ENCODE results near the gene AFF3. TPM values are rescaled to one million over a fixed set of nuclear protein-coding genes. Genes with fewer than 3 reads are reported as not detected.

Gene AFF3
- total RNA-seq, 1 donor from 2014 or later: 5.7 TPM

DNA sequence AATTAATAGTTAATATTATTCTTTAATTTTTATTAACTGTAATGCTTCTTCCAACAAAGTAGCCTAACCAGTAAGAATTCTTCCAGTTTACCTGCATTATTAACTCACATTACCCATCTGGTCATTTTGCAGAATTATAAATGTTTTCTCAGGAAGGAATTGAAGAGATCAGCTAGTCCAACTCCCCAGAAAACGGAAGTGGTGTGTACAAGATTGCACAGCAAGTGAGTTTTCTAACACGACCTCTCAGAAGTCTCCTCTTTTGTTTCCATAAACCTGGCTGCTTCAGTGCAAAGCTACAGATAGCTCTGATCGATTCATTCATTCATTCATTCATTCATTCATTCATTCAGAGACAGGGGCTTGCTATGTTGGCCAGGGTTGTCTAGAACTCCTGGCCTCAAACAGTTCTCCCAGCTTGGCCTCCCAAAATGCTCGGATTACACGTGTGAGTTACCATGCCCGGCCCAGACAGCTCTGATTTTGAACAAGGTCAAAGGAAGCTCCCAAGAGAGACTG is 523.8 kb downstream of the AFF3 start:
- H3K27me3 Mint-ChIP-seq: no peaks in the 10 kb centered on the region
- no peak for DNase-seq
- intact Hi-C loops (cut with micrococcal nuclease): no loop called here
- no peak overlapping the region for H3K27ac Mint-ChIP-seq
- no peaks in the 10 kb centered on the region for H3K9me3 Mint-ChIP-seq
- H3K4me3 Mint-ChIP-seq: no peak overlapping the region
- peaks cover 2% of the 10 kb centered on the region for H3K4me1 Mint-ChIP-seq
- no peaks in the 10 kb centered on the region for H3K36me3 Mint-ChIP-seq (ENCODE audit: low read depth)

DNA sequence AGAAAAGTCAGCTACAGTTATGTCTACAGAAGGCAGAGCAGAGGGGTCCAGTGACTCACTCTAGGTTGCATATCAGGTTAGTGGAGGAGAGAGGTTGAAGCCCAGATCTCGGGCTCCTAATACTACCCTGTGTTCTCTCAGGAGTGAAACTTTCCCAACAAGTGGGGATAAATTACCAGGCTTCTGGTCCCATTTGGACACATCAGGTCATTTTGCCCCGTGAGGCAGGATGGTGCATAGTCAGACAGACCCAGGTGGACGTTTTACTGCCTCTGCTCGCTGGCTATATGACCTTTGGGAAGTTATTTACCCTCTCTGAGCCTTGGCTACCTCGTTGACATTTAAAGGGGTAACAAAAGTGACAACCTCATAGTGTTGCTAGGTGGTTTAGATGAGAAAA is 524.6 kb downstream of the AFF3 start:
- H3K4me1 Mint-ChIP-seq: peaks cover 2% of the 10 kb centered on the region
- H3K27ac Mint-ChIP-seq: no peak overlapping the region
- H3K9me3 Mint-ChIP-seq: no peaks in the 10 kb centered on the region
- intact Hi-C loops (cut with micrococcal nuclease): no loop called here
- DNase-seq: no peak
- H3K36me3 Mint-ChIP-seq (ENCODE audit: low read depth): no peaks in the 10 kb centered on the region
- no peak overlapping the region for H3K4me3 Mint-ChIP-seq
- no peaks in the 10 kb centered on the region for H3K27me3 Mint-ChIP-seq

GRCh38 chr2:99615247-99615771 is 527.1 kb downstream of the AFF3 start:
- peaks cover 2% of the 10 kb centered on the region for H3K4me1 Mint-ChIP-seq
- no peak for DNase-seq
- H3K27me3 Mint-ChIP-seq: no peaks in the 10 kb centered on the region
- intact Hi-C loops (cut with micrococcal nuclease): no loop called here
- no peaks in the 10 kb centered on the region for H3K36me3 Mint-ChIP-seq (ENCODE audit: low read depth)
- no peaks in the 10 kb centered on the region for H3K9me3 Mint-ChIP-seq
- H3K4me3 Mint-ChIP-seq: no peak overlapping the region
- no peak overlapping the region for H3K27ac Mint-ChIP-seq

DNA sequence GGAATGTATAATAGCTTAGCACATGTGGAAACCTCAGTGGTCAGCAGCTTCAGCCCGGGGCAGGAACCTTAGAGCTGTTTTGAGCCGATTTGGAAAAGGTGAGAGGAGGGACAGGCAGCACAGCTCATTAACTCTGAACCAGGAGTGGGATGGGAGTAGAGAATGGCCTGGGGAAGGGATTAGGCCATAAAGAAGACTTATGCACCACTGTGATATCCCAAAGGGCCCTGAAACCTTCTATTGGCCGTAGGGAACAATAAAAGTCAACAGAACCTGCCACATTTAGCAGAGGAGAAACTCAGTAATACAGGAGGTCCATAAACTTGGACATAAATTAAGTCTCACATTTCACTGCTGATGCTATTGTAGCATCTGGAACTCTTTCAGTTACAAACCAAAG is 528.4 kb downstream of the AFF3 start:
- H3K27ac Mint-ChIP-seq: no peak overlapping the region
- no peaks in the 10 kb centered on the region for H3K9me3 Mint-ChIP-seq
- H3K4me3 Mint-ChIP-seq: no peak overlapping the region
- H3K36me3 Mint-ChIP-seq (ENCODE audit: low read depth): no peaks in the 10 kb centered on the region
- no peaks in the 10 kb centered on the region for H3K27me3 Mint-ChIP-seq
- no peak for DNase-seq
- peaks cover 2% of the 10 kb centered on the region for H3K4me1 Mint-ChIP-seq
- intact Hi-C loops (cut with micrococcal nuclease): no loop called here

- Mint-ChIP-seq H3K4me3 (no peak overlapping the region), H3K27ac (no peak overlapping the region), H3K36me3 (ENCODE audit: low read depth) (no peaks in the 10 kb centered on the region), H3K4me1 (no peaks in the 10 kb centered on the region), H3K27me3 (no peaks in the 10 kb centered on the region), H3K9me3 (no peaks in the 10 kb centered on the region)
- intact Hi-C loops (cut with micrococcal nuclease): no loop called here
- no peak for DNase-seq
Observed at GRCh38 chr2:99611786-99612185, 530.6 kb downstream of the AFF3 start.

DNA sequence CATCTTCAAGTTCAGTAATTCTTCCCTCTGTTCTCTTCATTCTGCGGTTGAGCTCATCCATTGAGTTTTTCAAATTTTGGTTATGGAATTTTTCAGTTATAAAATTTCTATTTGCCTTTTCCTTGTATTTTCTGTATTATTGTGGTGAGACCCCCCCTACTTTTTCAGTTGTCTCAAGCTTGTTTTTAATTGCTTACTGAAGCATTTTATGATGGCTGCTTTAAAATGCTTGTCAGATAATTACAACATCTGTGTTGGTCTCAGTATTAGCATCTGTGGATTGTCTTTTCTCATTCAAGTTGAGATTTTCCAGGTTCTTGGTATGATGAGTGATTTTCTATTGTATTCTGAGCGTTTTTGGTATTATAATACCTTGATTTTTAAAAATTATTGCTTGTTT is 531.4 kb downstream of the AFF3 start:
- Mint-ChIP-seq H3K27me3 (no peaks in the 10 kb centered on the region), H3K4me1 (no peaks in the 10 kb centered on the region), H3K9me3 (no peaks in the 10 kb centered on the region), H3K4me3 (no peak overlapping the region), H3K36me3 (ENCODE audit: low read depth) (no peaks in the 10 kb centered on the region), H3K27ac (no peak overlapping the region)
- no peak for DNase-seq
- intact Hi-C loops (cut with micrococcal nuclease): no loop called here

GRCh38 chr2:99609851-99610381 is 532.5 kb downstream of the AFF3 start:
- Mint-ChIP-seq H3K36me3 (ENCODE audit: low read depth) (no peaks in the 10 kb centered on the region), H3K27ac (no peak overlapping the region), H3K27me3 (no peaks in the 10 kb centered on the region), H3K9me3 (no peaks in the 10 kb centered on the region), H3K4me1 (no peaks in the 10 kb centered on the region), H3K4me3 (no peak overlapping the region)
- intact Hi-C loops (cut with micrococcal nuclease): no loop called here
- no peak for DNase-seq

- Mint-ChIP-seq H3K4me3 (no peak overlapping the region), H3K27me3 (no peaks in the 10 kb centered on the region), H3K9me3 (no peaks in the 10 kb centered on the region), H3K4me1 (no peaks in the 10 kb centered on the region), H3K27ac (no peak overlapping the region), H3K36me3 (ENCODE audit: low read depth) (no peaks in the 10 kb centered on the region)
- DNase-seq: no peak
- intact Hi-C loops (cut with micrococcal nuclease): no loop called here
Observed at GRCh38 chr2:99608861-99609260, 533.5 kb downstream of the AFF3 start.

DNA sequence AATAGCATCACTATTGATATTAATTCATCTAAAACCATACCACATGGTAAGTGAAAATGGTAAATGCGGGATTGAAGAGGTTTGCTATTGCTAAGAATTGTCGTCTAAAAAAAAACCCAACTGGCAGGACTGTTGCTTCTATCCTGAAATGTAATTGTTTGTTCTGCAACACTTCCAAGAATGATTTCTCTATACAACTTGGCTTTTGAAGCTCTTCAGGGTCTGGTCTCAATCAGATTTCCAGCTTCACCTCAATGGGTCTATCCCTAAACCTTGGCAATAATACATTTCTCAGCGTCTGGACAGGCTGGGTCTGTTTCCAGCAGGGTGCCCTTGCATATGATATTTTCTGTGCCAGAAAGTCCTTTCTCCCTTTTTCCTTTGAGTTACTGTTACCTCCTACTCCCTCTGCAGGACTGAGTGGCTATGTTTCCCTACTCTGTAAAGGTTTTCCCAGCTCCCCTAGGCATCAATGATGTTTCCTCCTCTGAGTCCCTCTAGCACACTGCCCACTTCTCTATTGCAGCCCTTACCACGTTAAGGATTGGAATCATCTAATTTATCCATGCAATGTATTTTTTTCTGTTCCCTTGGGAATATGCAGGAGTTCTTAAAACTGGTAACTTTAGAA is 534.4 kb downstream of the AFF3 start:
- Mint-ChIP-seq H3K9me3 (no peaks in the 10 kb centered on the region), H3K27ac (no peak overlapping the region)
- intact Hi-C loops (cut with micrococcal nuclease): no loop called here

DNA sequence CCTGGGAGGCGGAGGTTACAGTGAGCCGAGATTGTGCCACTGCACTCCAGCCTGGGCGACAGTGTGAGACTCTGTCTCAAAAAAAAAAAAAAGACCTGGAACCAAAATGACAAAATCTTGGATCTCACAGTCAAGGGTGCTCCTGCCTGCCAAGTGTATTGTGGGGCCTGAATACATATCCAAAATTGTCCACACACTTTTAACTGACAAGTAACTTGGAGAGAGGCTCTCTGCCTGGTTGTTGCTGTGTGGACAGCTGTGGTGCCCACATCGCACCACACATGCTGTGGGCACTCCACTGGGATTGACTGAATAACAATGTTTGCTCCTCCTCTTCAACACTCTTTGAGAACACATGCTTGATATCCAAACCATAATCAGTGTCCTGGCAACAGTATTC is 534.9 kb downstream of the AFF3 start:
- Mint-ChIP-seq H3K4me3 (no peak overlapping the region), H3K36me3 (ENCODE audit: low read depth) (no peaks in the 10 kb centered on the region), H3K4me1 (no peaks in the 10 kb centered on the region), H3K9me3 (no peaks in the 10 kb centered on the region), H3K27me3 (no peaks in the 10 kb centered on the region), H3K27ac (no peak overlapping the region)
- intact Hi-C loops (cut with micrococcal nuclease): no loop called here
- DNase-seq: no peak

More for the DNA sequence above, 534.4 kb downstream of the AFF3 start:
- H3K27me3 Mint-ChIP-seq: no peaks in the 10 kb centered on the region
- no peak overlapping the region for H3K4me3 Mint-ChIP-seq
- no peaks in the 10 kb centered on the region for H3K36me3 Mint-ChIP-seq (ENCODE audit: low read depth)
- H3K4me1 Mint-ChIP-seq: no peaks in the 10 kb centered on the region
- no peak for DNase-seq

GRCh38 chr2:99605036-99605435 is 537.4 kb downstream of the AFF3 start:
- Mint-ChIP-seq H3K27ac (no peak overlapping the region), H3K4me3 (no peak overlapping the region), H3K9me3 (no peaks in the 10 kb centered on the region), H3K4me1 (no peaks in the 10 kb centered on the region), H3K36me3 (ENCODE audit: low read depth) (no peaks in the 10 kb centered on the region), H3K27me3 (no peaks in the 10 kb centered on the region)
- intact Hi-C loops (cut with micrococcal nuclease): no loop called here
- DNase-seq: no peak

- no peaks in the 10 kb centered on the region for H3K4me1 Mint-ChIP-seq
- H3K36me3 Mint-ChIP-seq (ENCODE audit: low read depth): no peaks in the 10 kb centered on the region
- intact Hi-C loops (cut with micrococcal nuclease): no loop called here
- H3K27me3 Mint-ChIP-seq: no peaks in the 10 kb centered on the region
- H3K9me3 Mint-ChIP-seq: no peaks in the 10 kb centered on the region
- H3K4me3 Mint-ChIP-seq: no peak overlapping the region
- no peak for DNase-seq
- no peak overlapping the region for H3K27ac Mint-ChIP-seq
Observed at GRCh38 chr2:99602476-99602875, 539.9 kb downstream of the AFF3 start.

DNA sequence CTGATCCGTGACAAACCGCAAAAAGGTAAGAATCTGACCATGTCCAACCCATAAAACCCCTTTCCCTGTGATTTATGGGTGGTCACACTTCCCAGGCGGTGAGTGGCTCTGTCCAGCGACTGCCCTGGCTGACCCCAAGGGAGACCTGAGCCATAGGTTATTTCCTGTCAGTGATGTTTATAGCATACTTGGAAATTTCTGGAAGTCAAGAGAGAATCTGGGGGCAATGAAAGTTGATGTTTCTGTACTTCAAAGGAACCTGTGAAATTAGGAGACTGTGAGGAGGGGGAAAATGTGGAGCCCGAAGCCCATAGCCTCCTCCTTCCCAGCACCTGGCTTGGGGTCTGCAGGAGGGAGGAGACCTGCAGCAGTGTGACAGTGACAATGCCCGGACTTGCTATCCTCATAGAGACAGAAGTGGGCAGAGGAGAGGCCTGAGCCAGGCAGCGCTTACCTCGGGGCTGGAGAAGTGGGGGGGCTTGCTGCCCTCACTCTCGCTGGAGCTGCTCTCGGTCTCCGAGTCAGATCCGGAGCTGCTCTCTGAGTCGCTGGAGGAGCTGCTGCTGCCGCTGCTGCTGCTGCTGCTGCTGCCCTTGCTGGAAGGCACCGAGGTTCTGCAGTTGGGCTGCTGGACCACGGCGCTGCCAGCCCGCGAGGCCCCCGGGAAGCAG is 541.3 kb downstream of the AFF3 start:
- no peaks in the 10 kb centered on the region for H3K4me1 Mint-ChIP-seq
- H3K36me3 Mint-ChIP-seq (ENCODE audit: low read depth): no peaks in the 10 kb centered on the region
- intact Hi-C loops (cut with micrococcal nuclease): no loop called here
- no peaks in the 10 kb centered on the region for H3K9me3 Mint-ChIP-seq
- H3K27ac Mint-ChIP-seq: no peak overlapping the region
- DNase-seq: no peak
- H3K4me3 Mint-ChIP-seq: no peak overlapping the region
- H3K27me3 Mint-ChIP-seq: no peaks in the 10 kb centered on the region

GRCh38 chr2:99598441-99598840 is 543.9 kb downstream of the AFF3 start:
- no peak overlapping the region for H3K27ac Mint-ChIP-seq
- H3K36me3 Mint-ChIP-seq (ENCODE audit: low read depth): no peaks in the 10 kb centered on the region
- H3K9me3 Mint-ChIP-seq: no peaks in the 10 kb centered on the region
- intact Hi-C loops (cut with micrococcal nuclease): no loop called here
- no peaks in the 10 kb centered on the region for H3K4me1 Mint-ChIP-seq
- H3K4me3 Mint-ChIP-seq: no peak overlapping the region
- no peaks in the 10 kb centered on the region for H3K27me3 Mint-ChIP-seq
- DNase-seq: no peak
